ENCODE results near the gene CFAP20DC. TPM values are rescaled to one million over a fixed set of nuclear protein-coding genes. Genes with fewer than 3 reads are reported as not detected.

Gene CFAP20DC
- total RNA-seq, 2 experiments from 2014 or later: 1.0 to 1.8 TPM

DNA sequence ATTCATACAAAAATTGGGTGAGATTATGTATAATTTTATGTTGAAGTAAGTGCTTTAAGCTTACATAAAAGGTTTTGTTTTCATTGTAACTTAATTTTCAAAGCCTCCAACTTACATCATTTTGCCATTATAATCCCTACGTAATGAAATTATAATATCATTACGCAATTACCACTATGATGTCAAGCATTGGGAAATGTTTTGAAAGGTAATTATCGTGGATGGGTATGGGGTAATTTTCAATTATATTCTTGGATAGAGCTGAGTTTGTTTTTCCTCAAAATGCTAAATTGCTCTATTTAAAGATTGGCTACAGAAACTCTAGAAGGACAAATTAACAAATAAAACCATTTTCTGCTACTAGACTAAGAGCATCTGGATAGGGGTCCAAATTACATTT is 303.1 kb downstream of the CFAP20DC start:
- ChIA-PET POLR2A (no interaction called here), CTCF (ENCODE audit: unreplicated experiment) (no interaction called here)
- BruUV-seq (replicated peaks): no TSS peak
- Histone ChIP-seq H4K20me1 (ENCODE audit: insufficient read depth, low read length) (no peaks in the 10 kb centered on the region), H3K4me2 (ENCODE audit: low read length) (no peak overlapping the region), H2AFZ (ENCODE audit: low read length) (no peak overlapping the region), H3K4me1 (ENCODE audit: insufficient read depth, low read length, poor library complexity, severe bottlenecking) (no peaks in the 10 kb centered on the region), H3K9me2 (ENCODE audit: insufficient read depth, low read length) (no peaks in the 10 kb centered on the region), H3K36me3 (ENCODE audit: insufficient read depth, low read length) (no peaks in the 10 kb centered on the region), H3K27ac (ENCODE audit: low read depth, low read length, poor library complexity, severe bottlenecking) (no peak overlapping the region), H3K9me3 (ENCODE audit: low read length) (no peaks in the 10 kb centered on the region), H3K79me2 (ENCODE audit: insufficient read depth, low read depth, low read length) (no peaks in the 10 kb centered on the region), H3K4me3 (ENCODE audit: low read depth, low read length, poor library complexity, severe bottlenecking) (no peak overlapping the region)
- intact Hi-C loops (cut with micrococcal nuclease; ENCODE audit: unreplicated experiment): no loop called here
- DNase-seq (ENCODE audit: low spot score): no peak
- TF ChIP-seq EZH2phosphoT487 (IDR thresholded peaks at IDR 0.05; ENCODE audit: borderline replicate concordance, low read depth, low read length) (no peak), CTCF (conservative IDR thresholded peaks at IDR 0.05; ENCODE audit: low read length) (no peak)

DNA sequence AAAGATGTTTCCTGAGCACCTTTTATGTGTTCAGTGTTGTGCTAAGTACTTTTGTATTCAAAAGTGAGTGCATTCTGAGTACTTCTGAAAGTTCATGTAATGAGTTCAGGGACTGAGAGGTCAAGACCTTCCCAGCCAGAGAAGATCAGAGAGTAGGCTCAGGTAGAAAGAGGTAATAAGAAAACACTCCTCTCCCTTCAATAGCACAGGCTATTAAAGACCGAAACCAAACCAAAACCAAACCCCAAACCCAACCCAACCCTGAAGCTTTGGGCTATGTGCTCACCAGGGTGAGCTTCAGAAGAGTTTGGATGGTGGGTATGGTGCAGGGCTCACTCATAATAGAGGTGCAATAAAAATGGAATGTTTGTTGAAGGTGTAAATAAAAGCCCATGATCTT is 306.5 kb downstream of the CFAP20DC start:
- H2AFZ ChIP-seq (ENCODE audit: low read length): no peak overlapping the region
- ChIA-PET CTCF (ENCODE audit: unreplicated experiment) (no interaction called here), POLR2A (interaction anchor here (0.8 kb wide), 1 partner anchor 232 kb away, joined by 4 read pairs; no protein-coding TSS in a partner anchor)
- H3K79me2 ChIP-seq (ENCODE audit: insufficient read depth, low read depth, low read length): no peaks in the 10 kb centered on the region
- H3K9me3 ChIP-seq (ENCODE audit: low read length): no peaks in the 10 kb centered on the region
- BruUV-seq (replicated peaks): no TSS peak
- H3K4me3 ChIP-seq (ENCODE audit: low read depth, low read length, poor library complexity, severe bottlenecking): no peak overlapping the region
- TF ChIP-seq EZH2phosphoT487 (IDR thresholded peaks at IDR 0.05; ENCODE audit: borderline replicate concordance, low read depth, low read length) (no peak), CTCF (conservative IDR thresholded peaks at IDR 0.05; ENCODE audit: low read length) (no peak)
- no peak overlapping the region for H3K4me2 ChIP-seq (ENCODE audit: low read length)
- no peak for DNase-seq (ENCODE audit: low spot score)
- H3K27ac ChIP-seq (ENCODE audit: low read depth, low read length, poor library complexity, severe bottlenecking): no peak overlapping the region
- no peaks in the 10 kb centered on the region for H3K9me2 ChIP-seq (ENCODE audit: insufficient read depth, low read length)
- no peaks in the 10 kb centered on the region for H3K36me3 ChIP-seq (ENCODE audit: insufficient read depth, low read length)
- H4K20me1 ChIP-seq (ENCODE audit: insufficient read depth, low read length): no peaks in the 10 kb centered on the region
- intact Hi-C loops (cut with micrococcal nuclease; ENCODE audit: unreplicated experiment): no loop called here
- H3K4me1 ChIP-seq (ENCODE audit: insufficient read depth, low read length, poor library complexity, severe bottlenecking): no peaks in the 10 kb centered on the region

DNA sequence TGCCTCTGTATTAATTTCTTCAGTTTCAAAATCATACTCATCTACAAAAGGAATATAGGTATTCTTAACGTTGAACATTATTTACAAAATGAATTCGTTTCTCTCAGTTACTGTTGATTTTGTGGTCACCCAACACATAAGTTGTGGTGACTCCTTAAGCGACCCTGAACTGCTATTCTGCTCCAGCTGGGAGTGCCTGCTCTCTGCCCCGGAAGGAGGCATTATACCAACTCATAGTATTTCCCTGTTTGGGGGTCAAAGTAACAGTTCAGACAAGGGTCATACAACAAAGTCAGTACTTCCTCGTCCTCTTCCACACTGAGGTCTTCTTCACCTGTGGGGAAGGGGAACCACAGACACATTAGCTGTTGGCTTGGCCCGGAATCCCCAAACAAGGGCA is 307.6 kb downstream of the CFAP20DC start:
- H3K36me3 ChIP-seq (ENCODE audit: insufficient read depth, low read length): no peaks in the 10 kb centered on the region
- ChIA-PET CTCF (ENCODE audit: unreplicated experiment) (no interaction called here), POLR2A (interaction anchor here (0.8 kb wide), 1 partner anchor 233 kb away, joined by 4 read pairs; no protein-coding TSS in a partner anchor)
- intact Hi-C loops (cut with micrococcal nuclease; ENCODE audit: unreplicated experiment): no loop called here
- no peak overlapping the region for H3K4me3 ChIP-seq (ENCODE audit: low read depth, low read length, poor library complexity, severe bottlenecking)
- no peaks in the 10 kb centered on the region for H3K9me3 ChIP-seq (ENCODE audit: low read length)
- H3K4me2 ChIP-seq (ENCODE audit: low read length): no peak overlapping the region
- H4K20me1 ChIP-seq (ENCODE audit: insufficient read depth, low read length): no peaks in the 10 kb centered on the region
- H3K4me1 ChIP-seq (ENCODE audit: insufficient read depth, low read length, poor library complexity, severe bottlenecking): no peaks in the 10 kb centered on the region
- BruUV-seq (replicated peaks): no TSS peak
- no peak for DNase-seq (ENCODE audit: low spot score)
- no peaks in the 10 kb centered on the region for H3K9me2 ChIP-seq (ENCODE audit: insufficient read depth, low read length)
- no peak for TF ChIP-seq CTCF (conservative IDR thresholded peaks at IDR 0.05; ENCODE audit: low read length)
- TF ChIP-seq EZH2phosphoT487 (IDR thresholded peaks at IDR 0.05; ENCODE audit: borderline replicate concordance, low read depth, low read length): no peak
- no peak overlapping the region for H2AFZ ChIP-seq (ENCODE audit: low read length)
- no peaks in the 10 kb centered on the region for H3K79me2 ChIP-seq (ENCODE audit: insufficient read depth, low read depth, low read length)
- H3K27ac ChIP-seq (ENCODE audit: low read depth, low read length, poor library complexity, severe bottlenecking): no peak overlapping the region
